ENCODE measurements around the gene MCUR1.
A peak's percentile ranks its signal among the peaks of the same experiment; 100 is the strongest.
"Not testable (repeated sequence)": the region's sequence is repeated elsewhere in the genome, so short reads cannot be mapped to it uniquely, and the experiment has no call there.

The MCUR1 gene

DNA sequence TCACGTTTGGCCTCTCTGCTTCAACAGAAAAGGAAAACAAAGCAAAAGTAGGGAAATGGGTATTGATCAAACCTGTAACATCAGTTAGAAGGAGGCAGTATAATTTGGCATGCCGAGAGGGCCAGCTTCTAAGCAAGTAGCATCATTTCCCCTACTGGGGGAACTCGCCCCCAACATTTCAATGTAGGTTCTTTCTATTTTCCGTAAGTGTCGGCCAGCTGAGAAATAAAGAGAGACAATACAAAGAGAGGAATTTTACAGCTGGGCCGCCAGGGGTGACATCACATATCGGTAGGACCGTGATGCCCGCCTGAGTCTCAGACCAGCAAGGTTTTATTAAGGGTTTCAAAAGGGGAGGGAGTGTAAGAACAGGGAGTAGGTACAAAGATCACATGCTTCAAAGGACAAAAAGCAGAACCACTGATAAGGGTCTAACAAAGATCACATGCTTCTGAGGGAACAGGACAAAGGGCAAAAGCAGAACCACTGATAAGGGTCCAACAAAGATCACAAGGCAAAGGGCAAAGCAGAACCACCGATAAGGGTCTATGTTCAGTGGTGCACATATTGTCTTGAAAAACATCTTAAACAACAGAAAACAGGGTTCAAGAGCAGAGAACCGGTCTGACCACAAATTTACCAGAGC is 14.4 kb upstream of the MCUR1 start:
- not testable (repeated sequence) for DNase-seq

DNA sequence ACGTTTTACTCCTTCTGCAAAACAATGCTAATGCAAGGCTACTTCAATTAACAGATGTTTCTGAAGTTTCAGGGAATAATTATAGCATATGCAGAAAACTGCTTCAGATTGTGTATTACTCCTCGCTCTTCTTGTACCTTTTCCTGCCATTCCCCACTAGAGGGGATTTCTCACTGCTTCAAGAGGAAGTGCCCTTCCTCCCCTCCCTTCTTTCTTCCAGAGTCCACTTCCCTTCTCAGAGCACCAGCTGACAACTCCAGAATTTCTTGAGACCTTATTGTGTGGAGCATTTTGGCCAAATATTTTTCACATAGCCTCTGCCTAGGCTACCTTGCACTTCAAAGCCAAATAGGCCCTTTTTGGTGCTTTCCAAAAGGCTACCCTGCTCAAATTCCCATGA is 12.7 kb upstream of the MCUR1 start:
- DNase-seq: no peak

DNA sequence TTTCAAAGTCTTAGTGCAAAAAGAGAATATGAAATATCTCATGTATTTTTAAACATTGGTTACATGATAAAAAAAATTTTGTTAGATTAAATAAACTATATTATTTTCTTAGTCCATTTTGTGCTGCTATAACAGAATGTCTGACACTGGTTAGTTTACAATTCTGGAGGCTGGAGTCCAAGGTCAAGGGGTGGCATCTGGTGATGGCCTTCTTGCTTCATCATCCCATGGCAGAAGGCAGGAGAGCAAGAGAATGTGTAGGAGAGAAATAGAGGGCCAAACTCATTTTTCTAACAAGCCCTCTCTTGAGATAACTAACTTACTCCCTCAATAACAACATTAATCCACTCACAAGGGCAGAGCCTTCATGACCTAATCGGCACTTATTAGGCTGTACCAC is 11.5 kb upstream of the MCUR1 start:
- DNase-seq: no peak

DNA sequence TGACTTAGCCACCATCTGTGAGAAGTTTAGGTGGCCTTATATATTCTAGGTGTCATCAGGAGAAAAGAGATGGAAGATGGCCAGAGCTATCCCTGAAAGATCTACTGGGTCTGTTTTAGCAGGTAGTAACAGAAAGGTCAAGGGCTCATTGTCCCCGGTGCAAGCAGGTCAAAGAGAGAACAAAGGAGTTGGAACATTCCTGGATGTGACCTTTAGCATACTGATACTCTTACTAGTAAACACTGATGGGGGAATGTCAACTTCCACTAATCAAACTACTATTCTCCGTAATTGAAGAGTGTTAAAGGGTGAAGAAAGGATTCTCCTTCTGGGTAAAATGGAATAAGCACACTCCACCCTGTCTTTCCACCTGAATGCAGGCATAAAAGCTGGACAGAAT is 4.0 kb upstream of the MCUR1 start:
- DNase-seq: no peak

DNA sequence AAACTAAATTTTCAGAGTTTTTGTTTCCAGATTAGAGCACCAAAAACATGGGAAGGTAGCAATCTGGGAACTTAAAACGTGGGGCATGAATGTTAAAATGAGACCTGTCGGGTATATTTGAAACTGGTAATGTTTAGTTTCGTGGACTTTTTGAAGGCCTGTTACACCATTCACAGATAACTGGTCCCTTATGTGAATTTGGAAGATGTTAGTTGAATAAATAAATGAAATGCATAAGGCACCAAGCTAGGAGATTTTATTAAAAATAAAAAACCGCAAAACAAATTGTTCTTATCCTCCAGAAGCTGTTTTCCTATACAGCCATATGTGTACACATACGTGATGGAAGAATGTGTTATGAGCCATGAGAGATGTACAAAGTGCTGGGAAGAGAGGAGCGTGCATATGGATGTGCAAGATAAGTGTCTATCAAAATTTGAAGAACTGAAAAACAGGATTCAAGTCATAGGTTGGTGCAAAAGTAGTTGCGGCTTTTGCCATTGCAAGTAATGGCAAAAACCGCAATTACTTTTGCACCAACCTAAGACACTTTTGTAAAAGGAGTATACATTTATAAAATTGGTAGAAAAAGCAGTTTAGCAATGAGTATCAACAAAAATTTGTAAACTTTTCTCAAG is 700 bp upstream of the MCUR1 start:
- no peak for DNase-seq

DNA sequence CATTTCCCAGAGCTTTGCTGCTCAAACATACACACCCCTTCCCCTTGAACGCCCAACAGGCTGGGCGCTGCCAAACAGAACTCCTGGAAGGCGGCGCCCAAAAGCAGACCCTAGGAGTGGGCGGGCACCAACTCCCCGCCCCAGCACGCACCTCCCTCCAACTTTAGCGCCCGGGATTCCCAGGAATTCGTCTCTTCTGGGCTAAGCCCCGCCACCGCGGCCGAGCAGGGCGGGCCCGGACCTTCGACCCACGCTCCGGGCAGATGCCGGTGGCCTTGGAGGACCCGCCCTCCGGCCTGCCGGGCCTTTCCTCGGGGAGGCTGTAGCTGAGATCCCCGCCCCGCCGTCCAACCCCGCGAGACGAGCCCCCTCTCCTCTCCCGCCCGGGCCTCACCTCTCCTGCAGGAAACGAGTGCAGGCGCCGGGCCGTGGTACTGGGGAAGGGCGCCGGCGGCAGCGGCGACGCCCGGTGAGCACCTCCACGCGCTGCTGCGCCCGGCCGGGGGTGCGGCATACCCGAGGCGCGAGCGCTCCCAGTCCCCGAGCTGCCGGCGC is 659 bp downstream of the MCUR1 start:
- DNase-seq: no peak

DNA sequence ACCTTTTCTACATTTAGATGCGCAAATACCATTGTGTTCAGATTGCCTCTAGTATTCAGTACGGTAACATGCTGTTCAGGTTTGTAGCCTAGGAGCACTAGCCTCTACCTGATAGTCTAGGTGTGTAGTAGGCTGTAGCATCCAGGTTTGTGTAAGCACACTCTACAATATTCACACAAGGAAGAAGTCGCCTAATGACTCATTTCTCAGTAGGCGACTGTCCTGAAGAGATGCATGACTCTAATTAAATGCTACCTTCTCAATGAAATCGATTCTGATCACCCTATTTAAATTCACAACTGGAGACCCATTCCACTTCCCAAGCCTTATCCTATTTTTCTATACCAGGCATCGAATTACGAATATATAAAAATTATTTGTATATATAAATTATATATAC is 1.3 kb downstream of the MCUR1 start:
- no peak for DNase-seq

DNA sequence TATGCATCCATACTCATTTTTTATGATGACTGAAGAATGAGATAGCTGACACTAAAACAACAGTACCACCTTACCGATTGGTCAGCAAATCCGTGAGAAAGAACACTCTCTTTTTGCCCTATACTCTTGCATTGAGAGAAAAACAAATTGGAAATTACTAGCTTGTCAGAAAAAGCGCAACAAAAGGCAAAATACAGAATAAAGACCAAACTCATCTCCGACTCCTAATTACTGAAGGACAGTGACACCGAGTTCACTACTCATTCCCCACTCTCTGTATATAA is 2.1 kb downstream of the MCUR1 start:
- DNase-seq: no peak

DNA sequence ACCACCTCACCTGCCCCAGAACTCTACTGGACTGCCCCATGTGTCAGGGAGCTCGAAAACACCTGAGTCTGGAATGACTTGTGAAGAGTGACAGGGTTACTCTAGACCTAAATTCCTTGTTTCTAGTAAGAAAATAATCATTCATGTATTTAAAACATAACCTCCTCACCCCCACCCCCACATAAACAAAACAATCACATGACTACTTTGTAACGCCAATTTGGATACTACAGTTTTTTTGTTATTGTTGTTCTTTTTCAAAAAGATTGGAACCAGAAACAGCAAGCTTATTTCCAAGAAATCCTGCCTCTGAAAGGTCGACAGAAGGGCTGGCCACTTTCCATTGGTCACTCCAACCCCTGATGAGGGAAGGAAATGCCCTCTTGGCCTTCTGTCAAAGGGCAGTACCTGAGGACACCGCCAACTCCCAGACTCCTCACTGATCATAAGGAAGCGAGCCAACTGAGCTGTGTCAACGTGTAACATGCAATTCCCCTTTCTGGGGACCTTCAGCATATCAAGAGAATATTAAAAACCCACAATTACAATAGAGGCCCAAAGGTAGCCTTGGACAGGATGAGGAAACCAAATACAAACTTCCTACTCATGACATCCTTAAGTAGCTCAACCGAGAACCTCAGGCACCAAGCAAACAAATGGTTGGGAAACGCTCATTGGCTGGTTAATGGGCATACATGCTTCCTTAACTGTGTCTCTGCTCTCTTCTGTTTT is 2.6 kb downstream of the MCUR1 start:
- no peak for DNase-seq

DNA sequence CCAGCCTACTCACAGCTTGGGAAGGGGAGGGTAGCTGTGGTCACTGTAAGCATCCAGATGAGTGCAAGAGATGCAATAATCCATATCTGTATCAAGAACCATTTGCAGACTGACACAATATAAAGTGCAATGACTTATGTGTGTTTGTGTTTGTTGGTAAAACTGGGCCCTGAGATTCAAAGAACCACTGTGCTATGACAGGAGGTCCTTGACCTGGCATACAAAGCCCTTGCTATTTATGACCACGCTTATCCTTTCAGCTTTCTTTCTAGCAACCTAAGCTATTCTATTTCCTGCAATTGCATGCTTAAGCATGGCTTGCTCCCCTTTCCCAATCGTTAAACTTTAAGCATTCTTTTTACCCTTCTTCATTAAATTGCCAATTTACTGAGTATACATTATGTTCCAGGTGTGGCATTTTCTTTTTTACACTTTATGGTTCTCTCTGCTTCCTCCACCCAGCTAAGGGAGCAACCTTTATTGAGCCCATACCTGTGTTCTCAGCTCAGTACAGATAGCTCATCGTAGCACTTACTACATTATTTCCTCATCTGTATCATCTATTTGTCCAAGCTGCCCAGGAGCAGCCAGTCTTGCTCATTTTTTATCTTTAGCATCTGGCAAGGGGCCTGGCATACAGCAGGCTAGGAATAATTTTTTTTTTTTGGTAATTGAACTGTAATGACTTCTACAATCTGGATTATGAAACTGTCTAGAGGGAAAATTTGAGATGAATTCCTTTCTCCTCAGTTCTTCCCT is 3.5 kb downstream of the MCUR1 start:
- no peak for DNase-seq

DNA sequence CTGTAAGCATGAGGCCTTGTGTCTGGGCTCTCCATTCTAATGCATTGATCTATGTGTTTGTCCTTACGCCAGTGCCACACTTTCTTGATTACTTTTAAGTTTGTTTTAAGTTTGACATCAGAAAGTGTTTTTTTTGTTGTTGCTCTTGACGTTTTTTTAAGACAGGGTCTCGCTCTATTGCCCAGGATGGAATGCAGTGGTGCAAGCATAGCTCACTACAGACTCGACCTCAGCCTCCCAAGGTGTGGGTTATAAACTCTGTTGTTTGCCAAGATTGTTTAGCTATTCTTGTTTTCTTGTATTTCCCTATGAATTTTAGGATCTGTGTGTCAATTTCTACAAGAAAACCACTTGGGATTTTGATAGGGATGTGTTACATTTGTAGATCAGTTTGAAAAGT is 5.6 kb downstream of the MCUR1 start:
- no peak for DNase-seq

DNA sequence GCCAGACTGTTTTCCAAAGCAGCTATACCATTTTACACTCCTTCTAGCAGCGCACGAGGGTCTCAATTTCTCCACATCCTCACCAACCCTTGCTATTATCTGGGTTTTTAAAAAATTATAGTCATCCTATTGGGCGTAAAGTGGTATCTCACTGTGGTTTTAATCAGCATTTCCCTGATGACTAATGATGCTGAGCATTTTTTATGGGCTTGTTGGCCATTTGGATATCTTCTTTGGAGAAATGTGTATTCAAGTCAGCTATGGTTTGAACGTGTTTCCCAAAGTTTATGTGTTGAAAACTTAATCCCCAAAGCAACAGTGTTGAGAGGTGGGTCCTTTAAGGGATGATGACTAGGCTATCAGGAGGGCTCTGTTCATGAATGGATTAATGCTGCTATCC is 6.7 kb downstream of the MCUR1 start:
- DNase-seq: no peak

DNA sequence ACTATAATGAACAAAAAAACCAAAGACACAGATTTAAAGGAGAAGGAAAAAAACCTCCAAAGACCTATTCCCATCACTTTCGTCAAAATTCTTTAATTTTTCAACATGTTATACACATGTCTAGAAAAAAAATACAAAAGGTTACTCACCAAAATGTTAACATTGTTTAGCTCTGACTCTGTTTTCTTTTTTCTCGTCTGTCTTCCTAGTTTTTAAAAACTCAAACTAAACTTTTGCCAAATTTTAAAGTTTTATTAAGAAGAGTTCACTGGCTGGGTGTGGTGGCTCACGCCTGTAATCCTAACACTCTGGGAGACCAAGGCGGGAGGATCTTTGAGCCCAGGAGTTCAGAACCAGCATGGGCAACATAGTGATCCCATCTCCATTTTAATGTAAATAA is 10.8 kb downstream of the MCUR1 start:
- no peak for DNase-seq

DNA sequence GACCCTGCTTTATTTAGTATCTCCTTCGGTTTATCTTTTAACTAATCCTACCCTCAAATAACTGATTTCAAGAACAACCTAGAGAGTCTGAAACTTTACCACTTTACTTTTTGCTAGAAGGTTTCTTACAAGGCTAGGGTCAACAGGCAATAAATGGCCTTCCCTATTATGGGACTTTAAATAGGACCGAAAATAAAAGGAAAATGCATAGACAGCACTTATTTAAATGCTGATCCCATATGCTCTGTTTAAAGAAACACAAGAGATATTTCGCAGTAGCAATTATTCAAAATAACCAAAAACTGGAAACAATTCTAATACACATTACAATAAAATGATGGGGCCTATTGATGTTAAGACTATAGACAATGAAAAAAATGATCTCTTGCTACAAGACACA is 13.7 kb downstream of the MCUR1 start:
- no peak for DNase-seq

DNA sequence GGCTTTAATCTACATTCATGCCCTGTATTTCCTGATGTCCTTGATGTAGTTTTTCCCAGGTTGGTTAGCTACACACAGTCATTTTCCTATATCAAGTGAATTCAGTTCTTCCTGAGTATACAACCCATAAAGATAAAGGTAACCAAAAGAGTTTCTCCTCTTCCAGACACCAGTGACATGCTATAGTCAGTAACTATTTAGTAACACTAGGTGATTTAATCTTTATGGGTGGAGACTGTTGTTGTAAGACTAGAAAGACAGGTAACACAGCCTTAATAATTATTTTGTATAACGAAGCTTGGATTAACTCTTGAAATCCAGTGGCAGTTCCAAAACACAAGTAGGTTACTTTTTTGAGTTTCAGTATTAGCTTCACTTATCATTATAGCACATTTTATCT is 17.6 kb downstream of the MCUR1 start:
- no peak for DNase-seq

DNA sequence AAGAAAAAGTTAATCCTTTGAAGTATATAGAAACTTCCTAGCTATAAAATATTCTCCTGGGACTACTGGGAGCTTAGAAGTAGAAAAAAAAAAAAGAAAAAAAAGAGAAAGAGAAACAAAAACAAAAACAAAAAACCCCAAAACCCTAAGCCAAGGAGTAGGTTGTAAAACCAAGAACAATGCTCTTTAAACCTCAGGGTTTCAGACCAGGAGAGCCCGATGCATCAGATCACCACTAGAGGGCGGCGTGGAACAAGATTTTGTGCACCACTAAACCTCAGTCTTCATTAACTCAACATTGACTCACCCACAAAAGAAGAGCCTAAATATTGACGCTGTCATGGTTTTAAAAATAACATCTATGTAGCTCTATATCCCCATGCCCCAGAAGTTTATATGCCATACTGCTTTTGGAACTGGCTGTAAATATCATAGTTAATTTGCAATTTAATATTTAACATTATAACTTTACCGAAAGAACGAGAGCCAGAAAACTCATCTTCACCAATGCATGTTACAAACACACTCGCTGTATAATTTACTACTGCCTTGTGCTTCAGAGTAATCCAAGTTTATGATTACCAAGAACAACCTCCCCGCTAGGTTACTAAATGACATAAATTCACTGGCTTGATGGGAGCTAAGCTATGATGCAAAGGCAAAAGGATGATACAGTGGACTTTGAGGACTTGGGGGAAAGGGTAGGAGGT is 19.2 kb downstream of the MCUR1 start:
- peak; percentile 92 for DNase-seq

DNA sequence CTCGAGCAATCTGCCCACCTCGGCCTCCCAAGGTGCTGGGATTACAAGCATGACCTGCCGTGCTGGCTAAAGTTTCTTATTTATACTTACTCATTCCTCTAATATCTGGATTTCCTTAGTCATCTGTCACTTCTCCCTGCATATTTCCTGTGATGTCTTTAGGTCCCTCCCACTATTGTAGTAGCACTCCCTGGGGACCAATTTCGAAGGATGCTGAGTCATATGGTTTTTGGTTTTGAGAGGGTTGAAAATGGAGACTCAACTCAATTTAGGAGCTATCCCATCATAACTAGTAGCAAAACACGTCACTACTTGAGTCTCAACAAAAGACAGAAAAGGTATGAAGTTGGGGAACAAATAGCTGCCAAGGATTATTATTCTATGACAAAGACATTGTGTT is 20.2 kb downstream of the MCUR1 start:
- peak; percentile 7 for DNase-seq

DNA sequence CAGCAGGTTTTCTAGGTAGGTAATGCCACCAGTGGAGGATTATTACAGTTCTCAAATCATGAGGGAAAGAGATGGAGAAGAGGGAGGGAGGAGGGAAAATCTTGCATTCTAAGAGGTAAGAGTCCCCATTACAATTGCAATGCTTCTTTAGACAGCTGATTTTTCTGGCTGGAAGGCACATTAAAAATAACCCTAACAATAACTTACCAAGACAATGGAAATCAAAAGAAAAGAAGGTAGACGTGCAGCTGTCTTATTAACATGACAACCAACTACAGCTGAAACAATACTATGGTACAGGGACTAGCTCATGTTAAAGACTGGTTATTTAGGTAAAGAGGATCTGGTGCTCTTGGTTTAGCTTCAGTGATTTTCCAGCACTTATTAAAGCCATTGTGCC is 24.6 kb downstream of the MCUR1 start:
- no peak for DNase-seq

DNA sequence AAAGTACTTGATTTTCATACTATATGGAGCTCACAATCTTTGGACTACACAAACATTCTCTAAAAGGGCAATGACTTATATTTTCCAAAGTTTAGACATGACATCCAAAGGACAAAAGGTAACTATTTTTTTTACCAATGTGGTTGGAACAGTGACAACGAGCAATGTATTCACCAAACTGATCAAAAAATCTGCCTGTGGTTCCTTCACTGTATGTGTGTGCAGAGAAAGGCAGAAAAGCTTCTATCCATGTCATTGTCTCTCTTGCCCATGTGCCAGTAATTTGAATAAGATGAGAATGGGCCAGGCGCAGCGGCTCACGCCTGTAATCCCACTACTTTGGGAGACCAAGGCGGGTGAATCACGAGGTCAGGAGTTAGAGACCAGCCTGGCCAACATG is 25.5 kb downstream of the MCUR1 start:
- peak; percentile 41 for DNase-seq

DNA sequence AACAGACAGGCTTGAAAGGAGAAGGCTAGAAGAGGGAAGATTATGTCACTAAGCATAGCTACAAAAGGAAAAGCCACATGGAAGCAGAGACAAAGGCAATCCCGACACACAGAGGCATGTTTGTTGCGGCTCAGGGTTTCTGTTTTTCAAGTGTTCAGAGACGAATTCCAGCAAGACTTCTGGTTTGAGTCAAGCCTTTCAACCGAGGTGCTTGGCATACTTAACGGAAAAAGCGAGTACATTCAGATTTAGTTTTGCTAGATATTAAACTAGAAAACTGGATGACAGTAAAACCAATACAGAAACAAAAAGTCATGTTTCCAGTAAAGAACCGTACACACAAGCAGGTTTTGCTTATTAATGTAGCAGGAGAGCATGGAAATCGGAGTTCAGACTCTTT is 27.2 kb downstream of the MCUR1 start:
- DNase-seq: peak; percentile 55

DNA sequence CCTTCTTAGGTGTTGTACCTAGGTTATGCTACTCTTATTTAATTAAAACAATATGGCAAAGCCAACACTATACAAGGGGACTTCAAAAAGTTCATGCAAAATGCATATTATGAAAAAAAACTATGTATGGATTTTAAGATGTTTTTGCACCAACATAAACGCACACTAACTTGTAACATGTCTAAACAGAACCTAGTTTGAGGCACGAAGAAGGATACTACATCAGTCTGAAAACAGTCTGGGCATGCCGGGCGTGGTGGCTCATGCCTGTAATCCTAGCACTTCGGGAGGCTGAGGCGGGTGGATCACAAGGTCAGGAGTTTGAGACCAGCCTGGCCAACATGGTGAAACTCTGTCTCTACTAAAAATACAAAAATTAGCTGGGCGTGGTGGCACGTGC is 34.2 kb downstream of the MCUR1 start:
- DNase-seq: not testable (repeated sequence)

DNA sequence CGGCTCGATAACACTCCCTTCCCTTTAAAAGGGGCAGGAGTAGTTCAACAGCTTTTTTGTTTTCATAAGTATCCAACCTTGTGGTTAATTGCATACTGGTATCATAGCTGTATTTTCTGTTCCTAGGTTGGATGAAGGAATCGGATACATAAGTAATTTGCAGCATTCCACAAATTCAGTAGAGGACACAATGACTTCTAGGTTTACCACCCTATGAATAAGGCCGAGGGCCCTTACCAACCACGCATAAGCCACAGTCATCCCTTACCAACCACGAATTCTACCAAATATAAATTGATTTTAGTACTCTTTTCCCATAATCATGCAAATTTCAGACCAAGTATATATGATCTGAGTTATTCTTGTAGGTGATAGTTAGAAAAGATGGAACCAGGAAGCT is 36.3 kb downstream of the MCUR1 start:
- no peak for DNase-seq

DNA sequence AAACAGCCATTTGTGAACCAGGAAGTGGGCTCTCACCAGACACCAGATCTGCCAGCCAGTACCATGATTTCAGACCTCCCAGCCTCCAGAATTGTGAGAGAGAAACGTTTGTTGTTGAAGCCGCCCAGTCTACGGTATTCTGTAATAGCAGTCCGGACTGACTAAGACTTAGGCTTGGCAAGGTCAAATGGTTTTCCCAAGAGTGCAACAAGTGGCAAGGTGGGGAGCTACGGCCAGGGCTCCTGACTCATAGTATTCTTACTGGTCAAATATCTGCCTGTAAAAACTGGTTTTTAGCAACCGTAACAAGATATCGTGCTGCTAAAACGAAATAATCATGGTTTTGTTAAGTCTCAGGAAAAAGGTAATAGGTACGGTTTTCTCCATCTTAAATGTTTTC is 37.8 kb downstream of the MCUR1 start:
- DNase-seq: no peak

Data from stimulated activated CD4-positive, alpha-beta T cell treated with anti-CD3 and anti-CD28 coated beads, Interleukin-15, amount 100 ng/mL, for 24 hours (primary cell).